ENCODE measurements around the gene CARS2. TPM values are rescaled to one million over a fixed set of nuclear protein-coding genes. Genes with fewer than 3 reads are reported as not detected.

The CARS2 gene
- total RNA-seq, 1 experiment from 2014 or later: 52.9 TPM

DNA sequence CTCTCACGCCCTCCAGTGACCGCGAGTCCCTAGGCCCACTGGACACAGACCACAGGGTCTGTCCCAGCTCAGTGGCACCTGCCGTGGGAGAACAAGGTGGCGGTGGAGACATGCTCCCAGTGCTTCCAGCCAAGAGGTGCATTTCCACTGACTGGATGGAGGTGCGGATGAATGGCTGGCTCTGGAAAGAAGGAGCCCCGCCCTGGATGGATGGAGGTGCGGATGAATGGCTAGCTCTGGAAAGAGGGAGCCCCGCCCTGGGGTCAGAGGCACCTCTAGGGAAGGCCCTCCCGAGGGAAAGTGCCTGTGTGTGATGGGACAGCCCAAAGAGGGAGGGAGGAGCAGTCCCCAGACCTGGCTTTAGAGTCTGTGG, 58.6 kb downstream of the CARS2 start:
- CTCF ChIA-PET: no interaction called here
- RAD21 ChIA-PET (ENCODE audit: low non-redundant PET in 1 of 2, low total read pairs in 2 of 2, uncharacterized antibody in 2 of 2, unreplicated experiment in 2 of 2): no interaction called here
- H3K9ac ChIP-seq (ENCODE audit: low read length): no peak overlapping the region
- no peaks in the 10 kb centered on the region for H3K27me3 ChIP-seq (ENCODE audit: insufficient read depth, low read length)
- ATAC-seq (no peak), DNase-seq (ENCODE audit: low read depth, low spot score) (no peak)
- no peak overlapping the region for H3K4me3 ChIP-seq (replicated peaks in 1 of 2; ENCODE audit: low read depth in 1 of 2, low read length in 2 of 2)
- H3K79me2 ChIP-seq (ENCODE audit: insufficient read depth, low read length): no peaks in the 10 kb centered on the region
- no peak overlapping the region for H3K27ac ChIP-seq (ENCODE audit: low read depth, low read length)
- H3K4me1 ChIP-seq (ENCODE audit: control insufficient read depth in 1 of 2, insufficient read depth in 2 of 2, low read length in 2 of 2): no peaks in the 10 kb centered on the region
- H3K9me3 ChIP-seq (ENCODE audit: control insufficient read depth in 1 of 2, insufficient read depth in 1 of 2, low read depth in 1 of 2, low read length in 2 of 2): no peaks in the 10 kb centered on the region
- H3K4me2 ChIP-seq (ENCODE audit: low read length): no peak overlapping the region
- POLR2A ChIA-PET: no interaction called here
- no peak overlapping the region for H2AFZ ChIP-seq (ENCODE audit: low read depth, low read length, poor library complexity, severe bottlenecking)
- H3K9me2 ChIP-seq (ENCODE audit: insufficient read depth): no peaks in the 10 kb centered on the region
- no TSS peak for BruUV-seq (replicated peaks)
- no peaks in the 10 kb centered on the region for H4K20me1 ChIP-seq (ENCODE audit: insufficient read depth)
- H3K36me3 ChIP-seq (ENCODE audit: control insufficient read depth in 1 of 2, insufficient read depth in 2 of 2, low read length in 2 of 2): peaks cover 0 to 12% of the 10 kb centered on the region in 2 experiments; a peak in 3 of 4 replicates
- intact Hi-C loops (cut with micrococcal nuclease): no loop called here
- TF ChIP-seq SIN3A (IDR thresholded peaks at IDR 0.05; ENCODE audit: low read depth): no peak
- TF ChIP-seq, protein P1, sequence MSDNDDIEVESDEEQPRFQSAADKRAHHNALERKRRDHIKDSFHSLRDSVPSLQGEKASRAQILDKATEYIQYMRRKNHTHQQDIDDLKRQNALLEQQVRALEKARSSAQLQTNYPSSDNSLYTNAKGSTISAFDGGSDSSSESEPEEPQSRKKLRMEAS (IDR thresholded peaks at IDR 0.05): no peak
- no peak for TF ChIP-seq TCF7L2 (IDR thresholded peaks at IDR 0.05; ENCODE audit: borderline replicate concordance, extremely low read depth, insufficient read depth, insufficient read length)
- TF ChIP-seq EGR1 (IDR thresholded peaks at IDR 0.05; ENCODE audit: low read depth): no peak
- no peak for TF ChIP-seq ZNF274 (IDR thresholded peaks at IDR 0.05; ENCODE audit: low read depth, low read length)
- no peak for TF ChIP-seq SRF (IDR thresholded peaks at IDR 0.05; ENCODE audit: low read depth)
- TF ChIP-seq, protein P2, sequence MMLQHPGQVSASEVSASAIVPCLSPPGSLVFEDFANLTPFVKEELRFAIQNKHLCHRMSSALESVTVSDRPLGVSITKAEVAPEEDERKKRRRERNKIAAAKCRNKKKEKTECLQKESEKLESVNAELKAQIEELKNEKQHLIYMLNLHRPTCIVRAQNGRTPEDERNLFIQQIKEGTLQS (IDR thresholded peaks at IDR 0.05): no peak
- no peak for TF ChIP-seq EZH2phosphoT487 (IDR thresholded peaks at IDR 0.05; ENCODE audit: borderline replicate concordance)
- no peak for TF ChIP-seq ZFX (IDR thresholded peaks at IDR 0.05)
- TF ChIP-seq, protein P3, sequence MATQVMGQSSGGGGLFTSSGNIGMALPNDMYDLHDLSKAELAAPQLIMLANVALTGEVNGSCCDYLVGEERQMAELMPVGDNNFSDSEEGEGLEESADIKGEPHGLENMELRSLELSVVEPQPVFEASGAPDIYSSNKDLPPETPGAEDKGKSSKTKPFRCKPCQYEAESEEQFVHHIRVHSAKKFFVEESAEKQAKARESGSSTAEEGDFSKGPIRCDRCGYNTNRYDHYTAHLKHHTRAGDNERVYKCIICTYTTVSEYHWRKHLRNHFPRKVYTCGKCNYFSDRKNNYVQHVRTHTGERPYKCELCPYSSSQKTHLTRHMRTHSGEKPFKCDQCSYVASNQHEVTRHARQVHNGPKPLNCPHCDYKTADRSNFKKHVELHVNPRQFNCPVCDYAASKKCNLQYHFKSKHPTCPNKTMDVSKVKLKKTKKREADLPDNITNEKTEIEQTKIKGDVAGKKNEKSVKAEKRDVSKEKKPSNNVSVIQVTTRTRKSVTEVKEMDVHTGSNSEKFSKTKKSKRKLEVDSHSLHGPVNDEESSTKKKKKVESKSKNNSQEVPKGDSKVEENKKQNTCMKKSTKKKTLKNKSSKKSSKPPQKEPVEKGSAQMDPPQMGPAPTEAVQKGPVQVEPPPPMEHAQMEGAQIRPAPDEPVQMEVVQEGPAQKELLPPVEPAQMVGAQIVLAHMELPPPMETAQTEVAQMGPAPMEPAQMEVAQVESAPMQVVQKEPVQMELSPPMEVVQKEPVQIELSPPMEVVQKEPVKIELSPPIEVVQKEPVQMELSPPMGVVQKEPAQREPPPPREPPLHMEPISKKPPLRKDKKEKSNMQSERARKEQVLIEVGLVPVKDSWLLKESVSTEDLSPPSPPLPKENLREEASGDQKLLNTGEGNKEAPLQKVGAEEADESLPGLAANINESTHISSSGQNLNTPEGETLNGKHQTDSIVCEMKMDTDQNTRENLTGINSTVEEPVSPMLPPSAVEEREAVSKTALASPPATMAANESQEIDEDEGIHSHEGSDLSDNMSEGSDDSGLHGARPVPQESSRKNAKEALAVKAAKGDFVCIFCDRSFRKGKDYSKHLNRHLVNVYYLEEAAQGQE (IDR thresholded peaks at IDR 0.05; ENCODE audit: low read depth): no peak

Measured in HCT116 (cell line).